HCT116 (cell line): Measurements from ENCODE around the gene IL20. TPM values are rescaled to one million over a fixed set of nuclear protein-coding genes. Genes with fewer than 3 reads are reported as not detected.

Experiments
- ATAC-seq: fragments of 200-7000 bp; cut with Tn5 transposase; 2 replicates; pipeline ENCODE4 v1.9.1; 2020; ENCODE audit warnings: mild to moderate bottlenecking, moderate library complexity
- BruUV-seq: library from RNA; stranded (reverse); fragments of 400-500 nt; replicated peaks from 2 replicates; lab custom pipeline; 2021; lab: Mats Ljungman, UMichigan
- CTCF ChIA-PET: fragments of 300-600 bp; sonication (Branson Sonifier 250); formaldehyde crosslinking; loops from one replicate; lab custom pipeline; 2021; ENCODE audit warnings: antibody characterized with exemption; lab: Charles Lee
- POLR2A ChIA-PET: fragments of 300-600, 350-600 bp; sonication (Branson Sonifier 250); formaldehyde crosslinking; loops from one replicate; lab custom pipeline; 2021; ENCODE audit warnings: antibody characterized with exemption; lab: Charles Lee
- RAD21 ChIA-PET, 2 experiments: fragments of 300-600 bp; sonication (Branson Sonifier 250); formaldehyde crosslinking; loops; one replicate each; lab custom pipeline; 2023; ENCODE audit warnings: low total read pairs in 2 of 2; ENCODE audit not compliant: uncharacterized antibody in 2 of 2, unreplicated experiment in 2 of 2, low non-redundant PET in 1 of 2; lab: Charles Lee
- DNase-seq: peaks from one replicate; pipeline ENCODE4 v3.0.0-alpha.2; 2010; ENCODE audit warnings: low read depth, low spot score
- H2AFZ ChIP-seq: fragments of 200-600 bp; shearing (Covaris generic), sonication (generic); 2 replicates; pipeline ENCODE4 v1.6.1; 2017; ENCODE audit warnings: low read depth, mixed run types, mixed read lengths, antibody characterized with exemption, low read length; ENCODE audit not compliant: poor library complexity, severe bottlenecking
- H3K27ac ChIP-seq: 2 replicates; pipeline ENCODE4 v1.5.1; 2012; ENCODE audit warnings: low read depth, low read length
- H3K27me3 ChIP-seq: fragments of 200-600 bp; sonication (generic); 2 replicates; pipeline ENCODE4 v1.6.1; 2016; ENCODE audit warnings: mixed run types, low read length, mixed read lengths; ENCODE audit not compliant: insufficient read depth
- H3K36me3 ChIP-seq, 2 experiments: fragments of 200-500 bp in 1 of 2; fragments of 200-600 bp in 1 of 2; sonication (Bioruptor generic) in 1 of 2; sonication (generic) in 1 of 2; 2 replicates each; pipeline versions ENCODE4 v1.5.1 to v1.6.1; 2014 to 2016; ENCODE audit warnings: low read length in 2 of 2, inconsistent platforms in 1 of 2, mixed read lengths in 1 of 2, mixed run types in 1 of 2; ENCODE audit not compliant: insufficient read depth in 2 of 2, control insufficient read depth in 1 of 2
- H3K4me1 ChIP-seq, 2 experiments: fragments of 200-600 bp in 1 of 2; sonication (generic) in 1 of 2; 2 replicates each; pipeline versions ENCODE4 v1.5.1 to v1.6.1; 2012 to 2017; ENCODE audit warnings: low read length in 2 of 2, inconsistent platforms in 1 of 2, mild to moderate bottlenecking in 1 of 2, mixed read lengths in 1 of 2, mixed run types in 1 of 2, moderate library complexity in 1 of 2; ENCODE audit not compliant: insufficient read depth in 2 of 2, control insufficient read depth in 1 of 2
- H3K4me2 ChIP-seq: fragments of 200-600 bp; sonication (generic); 2 replicates; pipeline ENCODE4 v1.6.1; 2017; ENCODE audit warnings: mixed run types, low read length, mixed read lengths
- H3K4me3 ChIP-seq, 2 experiments: fragments of 200-600 bp in 1 of 2; sonication (generic) in 1 of 2; replicated peaks in 1 of 2; 2 replicates each; pipeline ENCODE4 v1.5.1; 2011 to 2016; ENCODE audit warnings: low read length in 2 of 2, control low read depth in 1 of 2, low read depth in 1 of 2, mild to moderate bottlenecking in 1 of 2, mixed read lengths in 1 of 2, mixed run types in 1 of 2
- H3K79me2 ChIP-seq: fragments of 200-600 bp; sonication (generic); 2 replicates; pipeline ENCODE4 v1.6.1; 2017; ENCODE audit warnings: mild to moderate bottlenecking, mixed run types, low read length, moderate library complexity, mixed read lengths; ENCODE audit not compliant: insufficient read depth
- H3K9ac ChIP-seq: fragments of 200-600 bp; sonication (generic); 2 replicates; pipeline ENCODE4 v1.6.1; 2016; ENCODE audit warnings: low read length, mixed read lengths
- H3K9me2 ChIP-seq: fragments of 200-600 bp; sonication (generic), shearing (Covaris generic); 2 replicates; pipeline ENCODE4 v1.6.1; 2017; ENCODE audit warnings: mixed run types, mild to moderate bottlenecking, moderate library complexity; ENCODE audit not compliant: insufficient read depth
- H3K9me3 ChIP-seq, 2 experiments: fragments of 200-500 bp in 1 of 2; fragments of 200-600 bp in 1 of 2; sonication (Bioruptor generic) in 1 of 2; sonication (generic) in 1 of 2; 2 replicates each; pipeline ENCODE4 v1.6.1; 2014 to 2017; ENCODE audit warnings: low read length in 2 of 2, mixed read lengths in 2 of 2, inconsistent platforms in 1 of 2, low read depth in 1 of 2, mild to moderate bottlenecking in 1 of 2, mixed run types in 1 of 2, moderate library complexity in 1 of 2; ENCODE audit not compliant: control insufficient read depth in 1 of 2, insufficient read depth in 1 of 2
- H4K20me1 ChIP-seq: fragments of 200-600 bp; sonication (generic), shearing (Covaris generic); 2 replicates; pipeline ENCODE4 v1.6.1; 2017; ENCODE audit warnings: mixed run types, mild to moderate bottlenecking, moderate library complexity; ENCODE audit not compliant: insufficient read depth
- ATF3 ChIP-seq: IDR thresholded peaks from 2 replicates; pipeline ENCODE4 v1.6.1; 2012
- CBX3 ChIP-seq: IDR thresholded peaks from 2 replicates; pipeline ENCODE4 v1.6.1; 2012; ENCODE audit warnings: low read depth
- CEBPB ChIP-seq: IDR thresholded peaks from 2 replicates; pipeline ENCODE4 v1.6.1; 2012; ENCODE audit warnings: low read depth
- EGR1 ChIP-seq: IDR thresholded peaks from 2 replicates; pipeline ENCODE4 v1.6.1; 2012; ENCODE audit warnings: low read depth
- ELF1 ChIP-seq: IDR thresholded peaks from 2 replicates; pipeline ENCODE4 v1.6.1; 2012; ENCODE audit warnings: low read depth, borderline replicate concordance
- EZH2 ChIP-seq: fragments of 200-600 bp; sonication (generic); IDR thresholded peaks from 2 replicates; pipeline ENCODE4 v1.6.1; 2017; ENCODE audit warnings: antibody characterized with exemption, mixed run types
- EZH2phosphoT487 ChIP-seq: fragments of 200-600 bp; IDR thresholded peaks from 2 replicates; pipeline ENCODE4 v1.6.1; 2018; ENCODE audit warnings: antibody characterized with exemption, borderline replicate concordance
- FOSL1 ChIP-seq: IDR thresholded peaks from 2 replicates; pipeline ENCODE4 v1.6.1; 2012; ENCODE audit warnings: low read depth
- MAX ChIP-seq: IDR thresholded peaks from 2 replicates; pipeline ENCODE4 v1.6.1; 2012
- POLR2A ChIP-seq: IDR thresholded peaks from 2 replicates; pipeline ENCODE4 v1.7.0; 2011; ENCODE audit warnings: borderline replicate concordance; ENCODE audit not compliant: insufficient read depth, insufficient read length; ENCODE audit errors: extremely low read depth
- RAD21 ChIP-seq: IDR thresholded peaks from 2 replicates; pipeline ENCODE4 v1.6.1; 2012; ENCODE audit warnings: low read depth, mild to moderate bottlenecking
- REST ChIP-seq: IDR thresholded peaks from 2 replicates; pipeline ENCODE4 v1.6.1; 2012; ENCODE audit warnings: low read depth
- SIN3A ChIP-seq: IDR thresholded peaks from 2 replicates; pipeline ENCODE4 v1.6.1; 2012; ENCODE audit warnings: low read depth
- TCF7L2 ChIP-seq: IDR thresholded peaks from 2 replicates; pipeline ENCODE4 v1.7.0; 2011; ENCODE audit warnings: borderline replicate concordance, inconsistent platforms; ENCODE audit not compliant: insufficient read depth, insufficient read length; ENCODE audit errors: extremely low read depth
- YY1 ChIP-seq: IDR thresholded peaks from 2 replicates; pipeline ENCODE4 v1.6.1; 2011; ENCODE audit warnings: low read length, low read depth, moderate library complexity, mild to moderate bottlenecking; ENCODE audit not compliant: insufficient replicate concordance; ENCODE audit errors: extremely low read depth
- ZFX ChIP-seq: fragments of 450-650 bp; IDR thresholded peaks from 2 replicates; pipeline ENCODE4 v1.6.1; 2017
- ZNF274 ChIP-seq: fragments of 200-500 bp; sonication (Bioruptor generic); IDR thresholded peaks from 2 replicates; pipeline ENCODE4 v1.6.1; 2014; ENCODE audit warnings: mild to moderate bottlenecking, low read depth, low read length, inconsistent platforms
- intact Hi-C: fragments of 100-400 bp; cut with micrococcal nuclease; formaldehyde crosslinking; loops from 2 replicates; pipeline ENCODE4 v1.10.0; 2022
- total RNA-seq: library from RNA; stranded (reverse); gene quantifications from one replicate; pipeline ENCODE4 v1.2.1, GENCODE V29; 2021; ENCODE audit not compliant: unreplicated experiment

IL20 gene
- total RNA-seq, 1 experiment from 2014 or later = not detected

GRCh38 chr1:206863266-206863665 is 2.2 kb upstream of the IL20 start:
- peaks cover 0 to 7% of the 10 kb centered on the region in 2 experiments; a peak in 2 of 4 replicates for H3K4me1 ChIP-seq
- no peaks in the 10 kb centered on the region for H3K36me3 ChIP-seq
- DNase-seq (no peak), ATAC-seq (no peak)
- H3K4me3 ChIP-seq = no peak overlapping the region
- TF ChIP-seq EGR1 (no peak), TCF7L2 (no peak), MAX (no peak), SIN3A (no peak), REST (no peak), ATF3 (no peak), EZH2phosphoT487 (no peak), ZNF274 (no peak), ZFX (no peak), CBX3 (no peak), EZH2 (no peak), POLR2A (no peak), CEBPB (no peak), FOSL1 (no peak), ELF1 (no peak), YY1 (no peak), RAD21 (no peak)
- no peaks in the 10 kb centered on the region for H4K20me1 ChIP-seq
- no peaks in the 10 kb centered on the region for H3K9me3 ChIP-seq
- no peak overlapping the region for H3K27ac ChIP-seq
- ChIA-PET CTCF (no interaction called here), RAD21 (no interaction called here), POLR2A (no interaction called here)
- H2AFZ ChIP-seq = no peak overlapping the region
- H3K9ac ChIP-seq = no peak overlapping the region
- intact Hi-C loops = loop anchor here (5.0 kb wide), 1 partner anchor 119 kb away; no protein-coding TSS in a partner anchor
- H3K9me2 ChIP-seq = no peaks in the 10 kb centered on the region
- no peaks in the 10 kb centered on the region for H3K79me2 ChIP-seq
- no TSS peak for BruUV-seq
- H3K27me3 ChIP-seq = no peaks in the 10 kb centered on the region
- H3K4me2 ChIP-seq = no peak overlapping the region
